BLaER1 treated with 17β-estradiol and CSF1 and Interleukin-3, amounts not matched to agents 10 nM and 100 nM (cell line): ENCODE measurements around the gene ANKRD10.

ENCODE experiments used
- H3K27ac ChIP-seq, 11 experiments: shearing (Covaris generic); formaldehyde crosslinking; 2 replicates each; pipeline ENCODE4 v1.8.1; 2022
- H3K27me3 ChIP-seq, 11 experiments: shearing (Covaris generic); formaldehyde crosslinking; 2 replicates each; pipeline ENCODE4 v1.8.1; 2022
- H3K36me3 ChIP-seq, 11 experiments: shearing (Covaris generic); formaldehyde crosslinking; 2 replicates each; pipeline ENCODE4 v1.8.1; 2022
- H3K4me1 ChIP-seq, 10 experiments: shearing (Covaris generic); formaldehyde crosslinking; 2 replicates each; pipeline ENCODE4 v1.8.1; 2022
- H3K4me2 ChIP-seq, 11 experiments: shearing (Covaris generic); formaldehyde crosslinking; 2 replicates each; pipeline ENCODE4 v1.8.1; 2022
- H3K4me3 ChIP-seq, 10 experiments: shearing (Covaris generic); formaldehyde crosslinking; 2 replicates each; pipeline ENCODE4 v1.8.1; 2022
- H3K9ac ChIP-seq, 11 experiments: shearing (Covaris generic); formaldehyde crosslinking; 2 replicates each; pipeline ENCODE4 v1.8.1; 2022
- H3K9me3 ChIP-seq, 11 experiments: shearing (Covaris generic); formaldehyde crosslinking; replicated peaks in 1 of 11; 2 replicates each; pipeline ENCODE4 v1.8.1; 2022
- H4K20me1 ChIP-seq, 11 experiments: shearing (Covaris generic); formaldehyde crosslinking; 2 replicates each; pipeline ENCODE4 v1.8.1; 2022
- Cebpa-rat ChIP-seq, 11 experiments: shearing (Covaris generic); IDR thresholded peaks; 2 replicates each; pipeline ENCODE4 v1.8.1; 2022

ANKRD10 gene

DNA sequence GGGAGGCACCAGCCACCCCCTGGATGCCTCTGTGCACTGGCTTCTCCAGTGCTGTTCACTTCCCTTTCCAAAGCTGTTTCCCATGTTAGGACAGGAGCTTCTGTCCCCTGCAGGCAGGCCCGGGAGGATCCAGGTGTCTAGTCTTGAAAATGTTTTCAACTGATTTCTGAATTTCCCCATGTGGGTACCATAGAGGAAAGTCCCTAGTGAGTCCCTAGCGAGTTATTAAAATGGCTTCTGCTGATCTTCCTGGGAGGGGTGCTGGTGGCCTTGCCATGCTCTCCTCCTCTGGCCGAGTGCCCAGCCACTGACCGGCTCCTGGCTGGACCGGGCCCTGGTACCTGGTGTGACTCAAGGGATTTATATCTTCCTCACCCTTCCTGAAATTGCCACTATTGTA, 5.2 kb upstream of the ANKRD10 start:
- Histone ChIP-seq H3K4me1 (peaks cover 16 to 43% (median 36%) of the 10 kb centered on the region in 10 experiments), H3K4me3 (no peak overlapping the region), H3K27me3 (no peaks in the 10 kb centered on the region), H3K9me3 (no peaks in the 10 kb centered on the region), H3K36me3 (no peaks in the 10 kb centered on the region), H3K9ac (no peak overlapping the region), H3K27ac (no peak overlapping the region), H4K20me1 (no peaks in the 10 kb centered on the region), H3K4me2 (peak overlapping the region in 7 of 11 experiments; percentile 5 to 85 (median 62); a peak in 8 of 22 replicates)
- no peak for TF ChIP-seq Cebpa-rat (IDR thresholded peaks at IDR 0.05)

DNA sequence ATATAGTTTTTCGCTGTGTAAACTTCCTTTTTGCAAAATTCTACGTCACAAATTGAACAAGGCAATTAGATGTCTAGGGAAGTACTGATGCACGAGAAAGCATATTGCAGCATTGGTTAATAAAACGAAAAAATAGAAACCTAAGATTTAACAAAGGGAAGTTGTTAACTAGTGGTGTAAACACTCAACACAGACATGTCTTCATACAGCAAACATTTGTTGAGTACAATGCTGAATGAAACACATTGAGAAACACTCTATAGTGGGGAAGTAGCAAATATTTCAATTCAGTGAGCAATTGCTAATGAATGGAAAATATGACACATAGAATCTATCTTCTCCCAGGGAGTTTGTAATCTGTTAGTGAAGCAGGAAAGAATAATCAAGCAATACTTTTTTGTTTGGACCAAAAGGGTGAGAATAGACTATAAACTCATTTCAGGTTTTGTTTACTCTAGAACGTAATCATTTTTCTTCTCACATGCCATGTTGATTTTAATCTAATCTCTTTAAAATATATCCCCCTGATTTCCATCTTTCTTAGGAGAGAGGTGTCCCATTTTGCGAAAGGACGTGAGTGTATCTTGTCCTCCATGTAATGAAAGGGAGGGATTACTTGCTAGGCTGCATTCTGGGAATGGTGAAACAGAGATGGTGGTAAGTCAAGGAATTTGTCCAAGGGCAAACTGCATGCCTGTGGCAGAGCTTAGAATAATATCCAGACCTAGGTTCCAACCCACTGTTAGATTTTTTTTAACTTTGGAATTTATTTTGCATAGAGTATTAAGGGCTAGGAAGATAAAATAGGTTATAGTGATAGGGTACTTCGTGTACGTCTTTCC, 1.7 kb upstream of the ANKRD10 start:
- Histone ChIP-seq H3K27me3 (no peaks in the 10 kb centered on the region), H3K9ac (peak overlapping the region in 10 of 11 experiments; percentile 85 to 100 (median 99); a peak in 14 of 22 replicates), H3K4me3 (peak overlapping the region; percentile 74 to 98 (median 94); a peak in 17 of 20 replicates), H3K9me3 (no peaks in the 10 kb centered on the region), H3K36me3 (peaks cover 0 to 6% (median 2%) of the 10 kb centered on the region in 11 experiments; a peak in 17 of 22 replicates), H3K27ac (peak overlapping the region in 10 of 11 experiments; percentile 86 to 100 (median 98); a peak in 14 of 22 replicates), H4K20me1 (peaks cover 26 to 28% (median 27%) of the 10 kb centered on the region in 11 experiments), H3K4me1 (peaks cover 29 to 55% (median 47%) of the 10 kb centered on the region in 10 experiments), H3K4me2 (peak overlapping the region; percentile 70 to 96 (median 86); a peak in 21 of 22 replicates)
- no peak for TF ChIP-seq Cebpa-rat (IDR thresholded peaks at IDR 0.05)

DNA sequence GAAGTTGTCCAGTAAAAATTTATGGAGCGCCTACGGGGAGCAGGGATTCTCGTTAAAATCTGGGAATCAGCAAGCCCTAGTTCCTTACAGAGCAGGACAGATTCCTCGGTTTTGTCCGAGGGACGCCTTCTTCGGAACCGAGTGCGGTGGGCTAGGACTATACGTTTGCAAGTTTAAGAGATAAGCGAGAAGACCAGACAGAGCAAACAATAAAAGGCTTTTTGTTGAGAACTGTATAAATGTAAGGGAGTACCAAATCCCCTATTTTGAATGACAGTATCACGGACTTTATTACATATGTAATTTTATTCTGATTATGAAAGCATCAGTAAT, 971 bp upstream of the ANKRD10 start:
- peak overlapping the region; percentile 74 to 98 (median 94) for H3K4me3 ChIP-seq
- H3K27ac ChIP-seq: peak overlapping the region; percentile 86 to 100 (median 98)
- TF ChIP-seq Cebpa-rat (IDR thresholded peaks at IDR 0.05): no peak
- peak overlapping the region; percentile 85 to 100 (median 99) for H3K9ac ChIP-seq
- H3K9me3 ChIP-seq: no peaks in the 10 kb centered on the region
- no peaks in the 10 kb centered on the region for H3K27me3 ChIP-seq
- peaks cover 33 to 35% (median 34%) of the 10 kb centered on the region in 11 experiments for H4K20me1 ChIP-seq
- H3K36me3 ChIP-seq: peaks cover 2 to 12% (median 9%) of the 10 kb centered on the region in 11 experiments; a peak in 21 of 22 replicates
- peaks cover 25 to 51% (median 46%) of the 10 kb centered on the region in 10 experiments for H3K4me1 ChIP-seq
- peak overlapping the region; percentile 70 to 96 (median 86) for H3K4me2 ChIP-seq

GRCh38 chr13:110914331-110915056, 375 bp downstream of the ANKRD10 start:
- Histone ChIP-seq H3K4me1 (peaks cover 28 to 48% (median 40%) of the 10 kb centered on the region in 10 experiments), H3K36me3 (peaks cover 16 to 26% (median 23%) of the 10 kb centered on the region in 11 experiments), H3K9ac (peak overlapping the region; percentile 97 to 99 (median 98)), H3K27me3 (no peaks in the 10 kb centered on the region), H3K4me3 (peak overlapping the region; percentile 88 to 98 (median 94)), H3K4me2 (peak overlapping the region; percentile 89 to 99 (median 95); a peak in 21 of 22 replicates), H3K9me3 (no peaks in the 10 kb centered on the region), H4K20me1 (peaks cover 46 to 48% (median 48%) of the 10 kb centered on the region in 11 experiments), H3K27ac (peak overlapping the region; percentile 97 to 100 (median 99))
- no peak for TF ChIP-seq Cebpa-rat (IDR thresholded peaks at IDR 0.05)

- peak overlapping the region; percentile 97 to 100 (median 99) for H3K27ac ChIP-seq
- peak overlapping the region; percentile 89 to 99 (median 95) for H3K4me2 ChIP-seq
- TF ChIP-seq Cebpa-rat (IDR thresholded peaks at IDR 0.05): no peak
- H3K9ac ChIP-seq: peak overlapping the region; percentile 97 to 99 (median 98)
- H4K20me1 ChIP-seq: peaks cover 51 to 53% (median 52%) of the 10 kb centered on the region in 11 experiments
- no peaks in the 10 kb centered on the region for H3K27me3 ChIP-seq
- peak overlapping the region; percentile 88 to 98 (median 94) for H3K4me3 ChIP-seq
- H3K36me3 ChIP-seq: peaks cover 21 to 31% (median 27%) of the 10 kb centered on the region in 11 experiments
- peaks cover 28 to 53% (median 41%) of the 10 kb centered on the region in 10 experiments for H3K4me1 ChIP-seq
- H3K9me3 ChIP-seq: no peaks in the 10 kb centered on the region
Measured at GRCh38 chr13:110914081-110914330, 863 bp downstream of the ANKRD10 start.

DNA sequence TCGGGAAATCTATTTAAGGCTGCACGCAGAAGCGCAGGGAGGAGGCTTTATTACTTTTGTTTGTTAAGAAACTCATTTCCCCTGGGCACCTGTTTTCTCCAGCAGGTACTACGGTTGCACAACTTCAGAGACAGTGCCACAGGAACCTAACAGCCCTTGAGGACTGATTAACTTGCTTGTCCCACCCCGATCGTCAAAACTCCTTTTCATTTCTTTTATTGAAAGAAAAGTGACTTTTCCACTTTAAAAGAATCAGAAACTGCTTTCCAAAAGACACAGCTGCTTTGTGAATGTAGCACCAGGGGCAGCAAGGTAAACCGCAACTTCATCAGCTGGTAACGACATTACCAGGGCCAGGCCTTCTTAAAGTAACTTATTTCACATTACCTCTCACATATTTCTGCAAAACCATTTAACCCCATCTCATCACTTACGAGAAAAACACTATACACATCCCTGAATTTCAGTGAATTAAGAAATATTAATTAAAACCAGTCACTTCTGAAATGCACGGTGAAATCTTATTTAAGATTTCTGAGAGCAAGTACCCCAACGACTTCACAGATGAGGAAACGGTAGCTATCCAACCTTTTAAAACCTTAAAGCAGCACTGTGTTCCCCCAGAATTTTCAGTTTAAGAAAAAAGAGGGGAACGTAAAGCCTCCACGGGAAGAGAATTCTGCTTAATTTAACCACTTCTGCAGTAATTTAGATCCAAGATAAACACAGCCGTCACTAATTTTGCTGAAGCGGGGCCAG, 1.4 kb downstream of the ANKRD10 start:
- H4K20me1 ChIP-seq: peaks cover 56 to 58% (median 58%) of the 10 kb centered on the region in 11 experiments
- peak overlapping the region; percentile 97 to 100 (median 99) for H3K27ac ChIP-seq
- H3K9ac ChIP-seq: peak overlapping the region; percentile 97 to 99 (median 98)
- peaks cover 28 to 55% (median 43%) of the 10 kb centered on the region in 10 experiments for H3K4me1 ChIP-seq
- no peaks in the 10 kb centered on the region for H3K9me3 ChIP-seq
- no peaks in the 10 kb centered on the region for H3K27me3 ChIP-seq
- H3K4me3 ChIP-seq: peak overlapping the region; percentile 88 to 98 (median 94)
- peak in 2 of 11 experiments; percentile 46 to 77; a peak in 2 of 22 replicates for TF ChIP-seq Cebpa-rat (IDR thresholded peaks at IDR 0.05)
- peak overlapping the region; percentile 89 to 99 (median 95) for H3K4me2 ChIP-seq
- peaks cover 26 to 36% (median 32%) of the 10 kb centered on the region in 11 experiments for H3K36me3 ChIP-seq

DNA sequence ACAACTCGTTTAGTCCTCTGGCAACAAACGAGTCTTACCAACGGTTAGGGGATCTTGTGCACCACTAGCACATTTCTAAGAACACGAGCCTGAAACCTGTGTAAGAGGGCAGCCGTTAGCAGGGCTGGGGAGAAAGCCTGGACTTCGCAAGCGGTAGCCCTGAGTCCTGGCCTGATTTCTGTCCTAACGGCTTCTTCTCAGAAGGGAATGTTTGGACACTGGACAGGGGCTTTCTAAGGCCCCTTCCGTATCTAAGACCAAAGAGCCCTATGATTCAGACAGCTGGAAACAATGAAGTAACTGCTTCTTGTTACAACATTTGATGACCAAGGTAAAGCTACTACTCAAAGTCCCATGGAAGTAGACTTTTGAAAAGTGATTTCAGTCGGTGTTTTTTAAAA, 2.2 kb downstream of the ANKRD10 start:
- H3K9ac ChIP-seq: peak overlapping the region; percentile 97 to 99 (median 98)
- peak overlapping the region; percentile 89 to 99 (median 95) for H3K4me2 ChIP-seq
- TF ChIP-seq Cebpa-rat (IDR thresholded peaks at IDR 0.05): no peak
- H3K27ac ChIP-seq: peak overlapping the region; percentile 97 to 100 (median 99); a peak in 21 of 22 replicates
- peaks cover 64 to 67% (median 66%) of the 10 kb centered on the region in 11 experiments for H4K20me1 ChIP-seq
- H3K4me3 ChIP-seq: peak overlapping the region; percentile 88 to 98 (median 94)
- H3K9me3 ChIP-seq: no peaks in the 10 kb centered on the region
- no peaks in the 10 kb centered on the region for H3K27me3 ChIP-seq
- H3K4me1 ChIP-seq: peaks cover 28 to 61% (median 44%) of the 10 kb centered on the region in 10 experiments
- peaks cover 34 to 44% (median 41%) of the 10 kb centered on the region in 11 experiments for H3K36me3 ChIP-seq

DNA sequence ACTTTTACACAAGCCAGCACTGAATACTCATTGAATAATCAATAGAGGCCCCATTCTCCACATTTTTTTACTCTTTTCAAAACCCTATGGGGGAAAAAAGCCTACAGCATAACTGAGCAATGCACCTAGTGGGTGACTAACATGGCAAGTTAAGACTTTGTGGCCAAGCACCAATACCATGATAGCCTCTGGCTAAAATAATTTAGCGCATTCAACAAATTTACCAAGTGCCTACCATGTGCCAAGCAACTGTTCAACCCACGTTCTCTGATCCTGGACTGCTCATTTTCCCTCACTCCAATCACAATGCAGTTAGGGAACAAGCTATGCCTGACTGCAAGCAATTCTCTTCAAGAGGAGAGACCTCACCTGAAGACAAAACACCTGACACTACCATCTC, 3.0 kb downstream of the ANKRD10 start:
- H3K4me3 ChIP-seq: peak overlapping the region in 7 of 10 experiments; percentile 88 to 98 (median 97); a peak in 11 of 20 replicates
- no peaks in the 10 kb centered on the region for H3K9me3 ChIP-seq
- H3K4me2 ChIP-seq: peak overlapping the region; percentile 89 to 99 (median 95)
- H4K20me1 ChIP-seq: peaks cover 72 to 74% (median 74%) of the 10 kb centered on the region in 11 experiments
- peaks cover 40 to 52% (median 48%) of the 10 kb centered on the region in 11 experiments for H3K36me3 ChIP-seq
- no peaks in the 10 kb centered on the region for H3K27me3 ChIP-seq
- H3K27ac ChIP-seq: peak overlapping the region in 6 of 11 experiments; percentile 98 to 100 (median 99); a peak in 2 of 22 replicates
- peak overlapping the region in 7 of 11 experiments; percentile 97 to 99 (median 98); a peak in 12 of 22 replicates for H3K9ac ChIP-seq
- peaks cover 28 to 57% (median 43%) of the 10 kb centered on the region in 10 experiments for H3K4me1 ChIP-seq
- TF ChIP-seq Cebpa-rat (IDR thresholded peaks at IDR 0.05): no peak
